HepG2 (cell line): ENCODE results near the gene TFPI2.
"Not testable (repeated sequence)": the region's sequence is repeated elsewhere in the genome, so short reads cannot be mapped to it uniquely, and the experiment has no call there.

Experiments used
- CBFB ChIP-seq: sonication (generic); formaldehyde crosslinking; IDR thresholded peaks from 2 replicates; pipeline ENCODE4 v1.4.0; 2020; ENCODE audit warnings: missing genetic modification reagents
- ELF4 ChIP-seq: sonication (generic); formaldehyde crosslinking; IDR thresholded peaks from 2 replicates; pipeline ENCODE4 v1.5.0; 2020; ENCODE audit warnings: missing genetic modification reagents, mild to moderate bottlenecking, moderate library complexity, borderline replicate concordance
- EZH2 ChIP-seq: conservative IDR thresholded peaks from 2 replicates; pipeline ENCODE4 v1.6.1; 2012; ENCODE audit warnings: mild to moderate bottlenecking, low read depth, low read length, moderate library complexity
- MYNN ChIP-seq: sonication (generic); formaldehyde crosslinking; IDR thresholded peaks from 2 replicates; pipeline ENCODE4 v1.4.0; 2020; ENCODE audit warnings: mild to moderate bottlenecking, low read depth, missing genetic modification reagents
- POLR2A ChIP-seq, 2 experiments: IDR thresholded peaks; 2 replicates each; pipeline ENCODE4 v1.6.1; 2011; ENCODE audit warnings: low read depth in 2 of 2, low read length in 2 of 2, mild to moderate bottlenecking in 1 of 2, moderate library complexity in 1 of 2; ENCODE audit not compliant: insufficient read depth in 1 of 2
- TAF1 ChIP-seq: sonication (generic); formaldehyde crosslinking; IDR thresholded peaks from 2 replicates; pipeline ENCODE4 v1.4.0; 2020; ENCODE audit warnings: missing genetic modification reagents
- ZNF10 ChIP-seq: sonication (generic); formaldehyde crosslinking; IDR thresholded peaks from 2 replicates; pipeline ENCODE4 v1.4.0; 2020; ENCODE audit warnings: mild to moderate bottlenecking, low read depth, missing genetic modification reagents, borderline replicate concordance
- ZNF230 ChIP-seq: sonication (generic); formaldehyde crosslinking; IDR thresholded peaks from 2 replicates; pipeline ENCODE4 v1.4.0; 2020; ENCODE audit warnings: mild to moderate bottlenecking, missing genetic modification reagents
- ZNF234 ChIP-seq: sonication (generic); formaldehyde crosslinking; conservative IDR thresholded peaks from 2 replicates; pipeline ENCODE4 v1.5.1; 2020; ENCODE audit warnings: mild to moderate bottlenecking, missing genetic modification reagents
- ZNF670 ChIP-seq: sonication (generic); formaldehyde crosslinking; IDR thresholded peaks from 2 replicates; pipeline ENCODE4 v1.8.0; 2022; ENCODE audit warnings: mild to moderate bottlenecking, missing genetic modification reagents, borderline replicate concordance
- TF ChIP-seq, protein P1 (sequence below): sonication (generic); formaldehyde crosslinking; conservative IDR thresholded peaks from 2 replicates; pipeline ENCODE4 v1.8.0; 2022; ENCODE audit warnings: missing genetic modification reagents

GRCh38 chr7:93915888-93916287, 25.3 kb upstream of the TFPI2 start:
- not testable (repeated sequence) for TF ChIP-seq MYNN (CRISPR knock-in tag); ZNF230 (CRISPR knock-in tag); ZNF234 (CRISPR knock-in tag); CBFB (CRISPR knock-in tag); ZNF10; ZNF670; EZH2; TAF1 (CRISPR knock-in tag); POLR2A (IDR thresholded peaks at IDR 0.05; ENCODE audit: insufficient read depth in 1 of 2, low read depth in 2 of 2, low read length in 2 of 2); ELF4
- TF ChIP-seq, protein P1, sequence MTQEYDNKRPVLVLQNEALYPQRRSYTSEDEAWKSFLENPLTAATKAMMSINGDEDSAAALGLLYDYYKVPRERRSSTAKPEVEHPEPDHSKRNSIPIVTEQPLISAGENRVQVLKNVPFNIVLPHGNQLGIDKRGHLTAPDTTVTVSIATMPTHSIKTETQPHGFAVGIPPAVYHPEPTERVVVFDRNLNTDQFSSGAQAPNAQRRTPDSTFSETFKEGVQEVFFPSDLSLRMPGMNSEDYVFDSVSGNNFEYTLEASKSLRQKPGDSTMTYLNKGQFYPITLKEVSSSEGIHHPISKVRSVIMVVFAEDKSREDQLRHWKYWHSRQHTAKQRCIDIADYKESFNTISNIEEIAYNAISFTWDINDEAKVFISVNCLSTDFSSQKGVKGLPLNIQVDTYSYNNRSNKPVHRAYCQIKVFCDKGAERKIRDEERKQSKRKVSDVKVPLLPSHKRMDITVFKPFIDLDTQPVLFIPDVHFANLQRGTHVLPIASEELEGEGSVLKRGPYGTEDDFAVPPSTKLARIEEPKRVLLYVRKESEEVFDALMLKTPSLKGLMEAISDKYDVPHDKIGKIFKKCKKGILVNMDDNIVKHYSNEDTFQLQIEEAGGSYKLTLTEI: not testable (repeated sequence)
